ENCODE measurements around the gene CCL21. TPM values are rescaled to one million over a fixed set of nuclear protein-coding genes. Genes with fewer than 3 reads are reported as not detected.

The CCL21 gene
- total and polyA plus RNA-seq, 2 experiments from 2014 or later, result not detected

DNA sequence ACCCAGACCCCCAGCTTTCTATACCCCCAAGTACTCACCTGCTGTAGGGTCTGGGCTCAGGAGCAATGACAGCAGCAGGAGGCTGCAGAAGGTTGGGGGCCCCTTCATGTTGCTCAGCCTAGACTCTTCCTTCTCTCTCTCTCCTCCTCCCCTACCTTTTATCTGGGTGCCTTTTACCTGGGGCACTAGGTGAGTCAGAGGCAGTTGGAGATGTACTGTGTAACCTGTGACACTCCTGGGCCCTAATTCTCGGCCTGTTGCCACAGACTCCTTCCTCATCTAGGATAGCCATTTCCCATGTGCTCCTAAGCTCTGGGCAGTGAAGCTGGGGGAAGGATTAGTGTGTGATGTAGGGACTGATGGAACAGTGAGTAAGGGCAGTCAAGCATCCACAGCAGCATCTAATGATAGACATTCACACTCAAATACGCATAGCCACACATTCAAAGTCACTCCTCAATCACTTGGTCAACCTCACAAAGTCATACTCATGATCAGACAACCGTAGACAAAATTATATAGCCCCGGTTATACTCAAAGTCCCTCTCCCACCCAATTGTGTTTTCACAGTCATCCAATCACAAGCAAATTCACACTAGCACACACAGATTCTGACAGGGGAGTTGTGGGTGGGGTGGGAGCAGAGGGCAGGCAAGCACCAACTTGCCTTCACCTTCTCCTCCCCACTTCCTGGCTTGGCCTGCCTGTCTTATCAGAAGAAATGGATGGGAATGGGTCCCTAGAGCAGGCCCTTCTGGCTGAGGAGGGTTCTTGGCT lies 47.2 kb downstream of the CCL21 start, which contains the start of gene CCL27:
Gene CCL27, minus strand, starts transcription at position 132 of the 777 bp plus-strand sequence. Its CDS starts 24 bp downstream, at position 108.
- Histone ChIP-seq H3K4me2 (no peak within 1 kb of the TSS), H3K9me3 (ENCODE audit: low read depth) (no peaks in the 10 kb centered on the region), H3K27me3 (no peaks in the 10 kb centered on the region), H4K20me1 (ENCODE audit: insufficient read depth, poor library complexity, severe bottlenecking) (no peaks in the 10 kb centered on the region), H3K27ac (no peak within 1 kb of the TSS), H3K4me1 (ENCODE audit: insufficient read depth) (peaks cover 15% of the 10 kb centered on the region), H2AFZ (no peak within 1 kb of the TSS), H3K79me2 (peaks cover 15% of the 10 kb centered on the region), H3K36me3 (replicated peaks; ENCODE audit: insufficient read depth, low read depth) (no peaks in the 10 kb centered on the region), H3K9me2 (replicated peaks; ENCODE audit: insufficient read depth) (no peaks in the 10 kb centered on the region), H3K4me3 (no peak within 1 kb of the TSS)
- no peak for TF ChIP-seq EZH2 (IDR thresholded peaks at IDR 0.05; ENCODE audit: borderline replicate concordance)
- TF ChIP-seq, protein P1, sequence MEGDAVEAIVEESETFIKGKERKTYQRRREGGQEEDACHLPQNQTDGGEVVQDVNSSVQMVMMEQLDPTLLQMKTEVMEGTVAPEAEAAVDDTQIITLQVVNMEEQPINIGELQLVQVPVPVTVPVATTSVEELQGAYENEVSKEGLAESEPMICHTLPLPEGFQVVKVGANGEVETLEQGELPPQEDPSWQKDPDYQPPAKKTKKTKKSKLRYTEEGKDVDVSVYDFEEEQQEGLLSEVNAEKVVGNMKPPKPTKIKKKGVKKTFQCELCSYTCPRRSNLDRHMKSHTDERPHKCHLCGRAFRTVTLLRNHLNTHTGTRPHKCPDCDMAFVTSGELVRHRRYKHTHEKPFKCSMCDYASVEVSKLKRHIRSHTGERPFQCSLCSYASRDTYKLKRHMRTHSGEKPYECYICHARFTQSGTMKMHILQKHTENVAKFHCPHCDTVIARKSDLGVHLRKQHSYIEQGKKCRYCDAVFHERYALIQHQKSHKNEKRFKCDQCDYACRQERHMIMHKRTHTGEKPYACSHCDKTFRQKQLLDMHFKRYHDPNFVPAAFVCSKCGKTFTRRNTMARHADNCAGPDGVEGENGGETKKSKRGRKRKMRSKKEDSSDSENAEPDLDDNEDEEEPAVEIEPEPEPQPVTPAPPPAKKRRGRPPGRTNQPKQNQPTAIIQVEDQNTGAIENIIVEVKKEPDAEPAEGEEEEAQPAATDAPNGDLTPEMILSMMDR (IDR thresholded peaks at IDR 0.05; ENCODE audit: poor library complexity), result no peak
- TF ChIP-seq EZH2phosphoT487 (IDR thresholded peaks at IDR 0.05; ENCODE audit: low read depth, severe bottlenecking, unreplicated experiment), result no peak
- DNase-seq (ENCODE audit: low spot score), result peak; percentile 4
- WGBS (ENCODE audit: low lambda C conversion rate, missing lambda C conversion rate), result 91% methylated on average over 4 of the region's 4 CpGs

GRCh38 chr9:34659592-34660253 lies 50.2 kb downstream of the CCL21 start:
- TF ChIP-seq EZH2 (IDR thresholded peaks at IDR 0.05; ENCODE audit: borderline replicate concordance) (no peak), EZH2phosphoT487 (IDR thresholded peaks at IDR 0.05; ENCODE audit: low read depth, severe bottlenecking, unreplicated experiment) (no peak)
- TF ChIP-seq, protein P1 (IDR thresholded peaks at IDR 0.05; ENCODE audit: poor library complexity), result no peak
- Histone ChIP-seq H3K4me2 (no peak overlapping the region), H3K27ac (no peak overlapping the region), H3K9me3 (ENCODE audit: low read depth) (no peaks in the 10 kb centered on the region), H3K4me3 (no peak overlapping the region), H3K9me2 (replicated peaks; ENCODE audit: insufficient read depth) (no peaks in the 10 kb centered on the region), H4K20me1 (ENCODE audit: insufficient read depth, poor library complexity, severe bottlenecking) (no peaks in the 10 kb centered on the region), H3K79me2 (peaks cover 5% of the 10 kb centered on the region), H3K4me1 (ENCODE audit: insufficient read depth) (peaks cover 13% of the 10 kb centered on the region), H3K36me3 (replicated peaks; ENCODE audit: insufficient read depth, low read depth) (no peaks in the 10 kb centered on the region), H3K27me3 (no peaks in the 10 kb centered on the region), H2AFZ (no peak overlapping the region)
- peak; percentile 13 for DNase-seq (ENCODE audit: low spot score)
- WGBS (ENCODE audit: low lambda C conversion rate, missing lambda C conversion rate), result 96% methylated on average over 8 of the region's 8 CpGs

Small RNAs within 50 kb of the gene (small RNA-seq; reads per million reads assigned to genes)
- not detected for gene CCL27

Other genes with a start within 250 kb of the CCL21 start
- 1.5 and 1.6 TPM in 2 replicates for gene ENHO, start 187.1 kb downstream of the CCL21 start, total RNA-seq
- gene ENHO, start 187.1 kb downstream of the CCL21 start, polyA plus RNA-seq, result 5.3 and 9.4 TPM in 2 replicates
- gene CNTFR, start 120.4 kb downstream of the CCL21 start, total RNA-seq, result 2.1 and 4.7 TPM in 2 replicates
- gene CNTFR, start 120.4 kb downstream of the CCL21 start, polyA plus RNA-seq, result 7.0 and 7.5 TPM in 2 replicates
- 30.0 and 31.5 TPM in 2 replicates for gene RPP25L, start 98.0 kb downstream of the CCL21 start, total RNA-seq
- gene RPP25L, start 98.0 kb downstream of the CCL21 start, polyA plus RNA-seq, result 31.8 and 35.7 TPM in 2 replicates
- gene DCTN3, start 89.6 kb downstream of the CCL21 start, total RNA-seq, result 60.3 and 75.0 TPM in 2 replicates
- gene DCTN3, start 89.6 kb downstream of the CCL21 start, polyA plus RNA-seq, result 83.1 and 114 TPM in 2 replicates
- 0.27 TPM in 1 of 2 replicates, not detected in the other for gene ARID3C, start 81.1 kb downstream of the CCL21 start, total RNA-seq
- 0.21 TPM in 1 of 2 replicates, not detected in the other for gene ARID3C, start 81.1 kb downstream of the CCL21 start, polyA plus RNA-seq
- 126 and 141 TPM in 2 replicates for gene SIGMAR1, start 72.3 kb downstream of the CCL21 start, total RNA-seq
- gene SIGMAR1, start 72.3 kb downstream of the CCL21 start, polyA plus RNA-seq, result 212 and 240 TPM in 2 replicates
- 46.1 and 53.2 TPM in 2 replicates for gene GALT, start 63.5 kb downstream of the CCL21 start, total RNA-seq
- gene GALT, start 63.5 kb downstream of the CCL21 start, polyA plus RNA-seq, result 119 and 121 TPM in 2 replicates
- gene IL11RA, start 58.0 kb downstream of the CCL21 start, total RNA-seq, result 69.4 and 74.6 TPM in 2 replicates
- gene IL11RA, start 58.0 kb downstream of the CCL21 start, polyA plus RNA-seq, result 91.8 and 97.2 TPM in 2 replicates
- not detected in 2 replicates for gene CCL27, start 47.5 kb downstream of the CCL21 start, total RNA-seq
- gene CCL27, start 47.5 kb downstream of the CCL21 start, polyA plus RNA-seq, result 0.81 TPM in 1 of 2 replicates, not detected in the other
- not detected in 2 replicates for gene CCL19, start 18.9 kb downstream of the CCL21 start, total RNA-seq
- gene CCL19, start 18.9 kb downstream of the CCL21 start, polyA plus RNA-seq, result not detected in 2 replicates
- 0.08 and 0.67 TPM in 2 replicates for gene PHF24, start 248.1 kb upstream of the CCL21 start, total RNA-seq
- 0.06 and 0.11 TPM in 2 replicates for gene PHF24, start 248.1 kb upstream of the CCL21 start, polyA plus RNA-seq

Measured in hepatocyte (in vitro differentiated cells).